OCI-M1 (cell line): ENCODE data around the gene RFX2.
A peak's percentile ranks its signal among the peaks of the same experiment; 100 is the strongest.
"Not testable (repeated sequence)": the region's sequence is repeated elsewhere in the genome, so short reads cannot be mapped to it uniquely, and the experiment has no call there.

ENCODE experiments used
- DNase-seq: peaks from one replicate; lab custom pipeline; 2025; lab: John Stamatoyannopoulos, UW

RFX2 gene

GRCh38 chr19:6038634-6039405 is 71.5 kb downstream of the RFX2 start:
- no peak for DNase-seq

GRCh38 chr19:6035026-6035425 is 75.3 kb downstream of the RFX2 start:
- DNase-seq: no peak

- DNase-seq: no peak
Observed at GRCh38 chr19:6034512-6034911, 75.8 kb downstream of the RFX2 start.

DNA sequence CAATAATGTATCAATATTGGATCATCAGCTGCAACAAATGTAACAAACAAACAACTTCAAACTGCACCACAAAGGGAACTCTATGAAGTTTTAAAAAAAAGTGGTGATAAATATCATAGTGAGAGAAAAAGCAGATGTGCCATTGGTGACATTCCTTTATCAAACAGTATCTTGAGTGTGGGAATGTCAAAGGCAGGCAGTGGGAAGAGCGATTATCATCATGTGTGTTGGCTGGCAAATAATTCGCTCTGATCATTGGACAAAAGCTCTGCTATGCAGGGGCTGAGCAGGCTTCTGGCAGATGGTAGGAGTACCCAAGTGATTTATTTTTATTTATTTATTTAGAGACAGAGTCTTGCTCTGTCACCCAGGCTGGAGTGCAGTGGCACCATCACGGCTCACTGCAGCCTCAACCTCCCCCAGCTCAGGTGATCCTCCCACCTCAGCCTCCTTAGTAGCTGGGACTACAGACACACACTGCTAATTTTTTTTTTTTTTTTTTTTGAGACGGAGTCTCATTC is 76.5 kb downstream of the RFX2 start:
- no peak for DNase-seq

- DNase-seq: no peak
Observed at GRCh38 chr19:6032827-6033226, 77.5 kb downstream of the RFX2 start.

DNA sequence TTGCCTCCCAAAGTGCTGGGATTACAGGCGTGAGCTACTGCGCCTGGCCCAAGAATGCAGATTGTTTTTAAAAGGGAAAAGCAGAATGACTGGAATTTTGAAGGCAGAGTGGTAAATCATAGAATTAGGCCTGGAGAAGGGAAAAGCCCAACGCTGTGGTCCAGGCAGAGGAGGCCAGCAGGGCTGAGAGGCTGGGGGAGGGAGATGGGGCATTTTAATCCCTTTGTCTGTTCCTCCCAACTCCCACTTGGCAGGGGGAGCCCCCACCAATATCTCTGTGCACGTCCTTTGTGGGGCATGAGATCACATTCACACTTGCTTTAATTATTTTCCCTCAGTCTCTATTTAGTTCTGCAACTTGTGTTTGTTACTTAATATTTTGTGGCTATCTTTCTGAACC is 77.9 kb downstream of the RFX2 start:
- DNase-seq: no peak

- no peak for DNase-seq
Observed at GRCh38 chr19:6030214-6030507, 80.1 kb downstream of the RFX2 start.

GRCh38 chr19:6026390-6027227 is 83.7 kb downstream of the RFX2 start:
- no peak for DNase-seq

GRCh38 chr19:6024756-6025155 is 85.5 kb downstream of the RFX2 start:
- not testable (repeated sequence) for DNase-seq

DNA sequence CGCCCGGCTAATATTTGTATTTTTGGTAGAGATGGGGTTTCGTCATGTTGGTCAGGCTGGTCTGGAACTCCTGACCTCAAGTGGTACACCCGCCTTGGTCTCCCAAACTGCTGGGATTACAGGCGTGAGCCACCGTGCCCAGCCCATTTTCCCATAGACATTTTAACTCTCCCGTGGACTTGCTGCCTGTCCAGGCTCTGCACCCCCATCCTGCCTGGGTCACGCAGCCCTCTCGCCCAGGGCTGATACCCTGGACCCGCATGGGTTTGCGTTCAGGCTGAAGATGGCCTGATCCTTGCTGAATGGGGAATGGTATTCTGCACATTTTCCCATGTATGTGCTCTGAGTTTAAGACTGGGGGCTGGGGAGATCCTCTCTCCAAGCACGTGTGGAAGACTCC is 86.4 kb downstream of the RFX2 start:
- no peak for DNase-seq

DNA sequence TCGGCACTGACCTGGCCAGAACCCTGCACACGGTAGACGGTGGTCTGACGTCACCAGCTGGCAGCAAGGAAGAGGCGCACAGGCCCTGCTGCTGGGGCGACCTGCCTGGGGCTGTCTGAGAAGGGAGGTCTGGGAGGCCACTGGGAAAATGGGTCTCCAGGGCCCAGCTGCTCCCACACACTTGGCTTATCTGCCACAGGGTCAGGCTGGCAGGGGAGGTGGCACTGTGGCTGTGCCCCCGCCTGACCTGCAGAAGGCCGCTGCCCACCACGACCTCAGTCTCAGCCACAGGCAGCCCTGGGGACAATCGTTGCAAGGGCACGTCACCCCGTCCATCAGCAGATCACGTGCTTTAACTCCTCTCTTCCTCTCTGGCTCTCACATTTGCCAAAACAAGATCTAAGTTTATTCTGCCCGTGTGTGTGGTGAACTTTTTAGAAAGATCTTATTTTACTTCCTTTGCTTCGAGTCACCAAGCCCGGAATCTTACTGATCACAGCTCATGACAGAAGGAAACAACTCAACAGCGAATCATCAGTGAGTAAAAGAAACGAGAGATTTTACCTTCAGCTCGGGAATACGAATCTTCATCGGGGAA is 87.1 kb downstream of the RFX2 start:
- no peak for DNase-seq

- DNase-seq: no peak
Observed at GRCh38 chr19:6022570-6023064, 87.7 kb downstream of the RFX2 start.

GRCh38 chr19:6021878-6022569 is 88.3 kb downstream of the RFX2 start:
- peak; percentile 82 for DNase-seq

GRCh38 chr19:6020972-6021805 is 89.1 kb downstream of the RFX2 start:
- no peak for DNase-seq

DNA sequence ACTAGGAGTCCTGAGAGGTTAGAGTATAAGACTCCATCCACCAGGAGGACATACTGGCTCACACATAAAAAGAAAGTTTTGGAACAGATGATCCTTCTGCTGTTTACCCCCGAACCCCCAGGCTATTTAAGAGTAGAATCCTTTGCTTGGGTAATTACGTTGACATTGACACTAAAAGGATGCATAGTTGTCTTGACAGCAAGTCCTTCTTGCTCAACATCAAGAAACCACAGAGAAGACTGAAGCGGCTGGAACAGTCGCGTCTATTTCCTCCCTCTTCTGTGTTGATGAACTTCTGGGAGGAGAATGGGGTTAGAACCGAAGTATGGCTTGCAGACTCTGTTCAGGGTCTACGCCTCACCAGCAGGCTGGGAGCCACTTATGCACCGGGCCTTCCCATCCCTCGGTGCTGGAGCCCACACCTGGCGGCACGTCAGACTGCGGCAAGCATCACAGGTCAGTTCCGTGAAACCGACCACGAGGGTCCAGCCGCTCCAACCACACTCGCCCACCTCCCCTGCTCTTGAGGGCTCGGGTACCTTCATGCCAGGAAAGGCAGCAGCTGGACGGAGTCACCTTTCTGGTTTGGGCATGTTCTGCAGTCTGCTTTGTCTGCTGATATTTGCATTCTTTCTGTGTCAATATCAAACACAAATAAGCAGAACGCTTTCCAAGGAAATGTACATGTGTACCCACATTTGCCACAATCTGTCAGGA is 90.0 kb downstream of the RFX2 start:
- DNase-seq: no peak

- DNase-seq: peak; percentile 2
Observed at GRCh38 chr19:6018786-6019185, 91.5 kb downstream of the RFX2 start.

GRCh38 chr19:6017576-6017975 is 92.7 kb downstream of the RFX2 start:
- no peak for DNase-seq

DNA sequence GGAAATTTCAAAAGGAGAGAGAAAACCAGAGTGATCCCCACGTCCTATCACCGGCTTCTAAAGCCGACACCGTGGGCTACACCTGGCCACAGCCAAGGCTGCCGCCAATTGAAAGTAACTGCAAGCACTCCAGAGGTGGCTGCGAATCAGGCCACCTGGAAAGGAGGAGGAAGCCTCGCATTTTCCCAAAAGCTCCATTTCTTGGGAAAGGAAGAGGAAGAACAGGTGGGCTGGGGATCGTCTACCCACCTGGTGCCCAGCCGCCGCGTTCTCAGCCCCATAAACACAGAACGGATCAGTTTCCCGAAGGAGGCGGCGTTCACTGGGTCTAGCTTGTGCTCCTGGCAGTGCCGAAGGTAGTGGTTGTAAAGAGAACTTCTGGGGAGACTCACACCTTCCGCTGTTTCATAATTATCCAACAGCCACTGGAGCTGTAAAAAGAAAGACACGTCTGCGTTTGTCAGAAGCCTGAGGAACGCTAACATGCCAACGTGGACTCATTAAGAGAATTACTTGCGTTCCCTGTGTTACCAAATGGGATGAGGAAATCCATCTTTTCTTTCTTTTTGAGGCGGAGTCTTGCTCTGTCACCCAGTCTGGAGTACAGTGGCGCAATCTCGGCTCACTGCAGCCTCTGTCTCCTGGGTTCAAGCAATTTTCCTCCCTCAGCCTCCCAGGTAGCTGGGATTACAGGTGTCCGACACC is 94.3 kb downstream of the RFX2 start:
- DNase-seq: no peak

GRCh38 chr19:6014551-6015135 is 95.7 kb downstream of the RFX2 start:
- DNase-seq: no peak
